GM19324 (cell line): ENCODE results near the gene PRR7.

ENCODE experiments used
- ATAC-seq: cut with Tn5 transposase; IDR thresholded peaks from one replicate; pipeline ENCODE4 v1.9.1; 2021; ENCODE audit warnings: mild to moderate bottlenecking, moderate library complexity; ENCODE audit not compliant: unreplicated experiment, low FRiP score

The PRR7 gene

DNA sequence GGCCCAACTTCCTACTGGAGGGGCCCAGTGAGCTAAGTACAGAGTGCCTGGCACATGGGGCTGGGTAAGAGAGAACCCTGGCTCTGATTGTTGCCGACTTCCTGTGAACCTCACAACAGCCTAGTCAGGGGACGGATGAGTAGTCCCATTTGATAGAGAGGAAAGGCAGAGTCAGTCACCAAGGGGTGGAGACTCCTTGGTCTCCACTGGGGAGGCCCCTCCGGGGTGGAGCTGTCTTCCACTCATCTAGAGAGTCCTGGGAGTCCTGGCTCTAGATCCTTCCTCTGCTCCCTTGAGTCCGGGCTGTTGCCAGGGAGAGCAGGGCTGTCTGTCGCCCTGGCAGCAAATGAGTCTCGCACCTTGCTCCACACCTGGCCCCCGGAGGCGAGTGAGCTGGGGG lies 12.2 kb upstream of the PRR7 start:
- ATAC-seq = no peak

DNA sequence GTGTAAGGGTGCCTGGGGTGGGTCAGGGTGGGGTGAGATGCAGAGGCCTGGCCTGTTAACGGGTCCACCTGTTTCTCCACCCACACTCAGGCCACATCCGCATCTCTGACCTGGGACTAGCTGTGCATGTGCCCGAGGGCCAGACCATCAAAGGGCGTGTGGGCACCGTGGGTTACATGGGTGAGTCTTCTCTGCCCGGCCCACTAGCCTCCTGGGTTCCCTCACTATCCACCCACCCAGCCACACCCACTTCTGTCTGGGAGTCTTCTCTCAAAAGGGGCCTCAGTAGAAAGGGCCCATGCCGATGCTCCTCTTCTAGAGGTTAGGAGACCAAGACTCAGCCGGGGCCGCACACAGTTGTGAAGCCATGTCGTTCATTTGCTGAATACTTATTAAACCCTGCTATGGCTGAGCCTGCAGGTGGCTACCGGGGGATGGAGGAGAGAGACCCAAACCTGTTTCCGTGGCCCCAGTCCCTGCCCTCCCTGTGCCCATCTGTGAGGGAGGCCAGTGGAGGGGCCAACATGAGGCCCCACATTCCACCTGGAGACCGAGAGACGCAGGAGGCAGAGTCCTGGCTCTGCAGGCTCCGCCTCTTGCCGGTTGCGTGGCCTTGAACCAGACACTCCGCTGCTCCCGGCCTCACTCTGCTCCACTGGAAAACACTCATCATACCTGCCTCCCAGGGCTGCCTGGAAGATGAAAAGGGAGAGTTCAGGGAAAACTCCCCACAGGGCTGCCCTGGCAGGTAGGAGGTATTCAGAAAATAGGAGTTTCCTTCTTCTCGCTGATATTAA lies 11.5 kb upstream of the PRR7 start:
- no peak for ATAC-seq

DNA sequence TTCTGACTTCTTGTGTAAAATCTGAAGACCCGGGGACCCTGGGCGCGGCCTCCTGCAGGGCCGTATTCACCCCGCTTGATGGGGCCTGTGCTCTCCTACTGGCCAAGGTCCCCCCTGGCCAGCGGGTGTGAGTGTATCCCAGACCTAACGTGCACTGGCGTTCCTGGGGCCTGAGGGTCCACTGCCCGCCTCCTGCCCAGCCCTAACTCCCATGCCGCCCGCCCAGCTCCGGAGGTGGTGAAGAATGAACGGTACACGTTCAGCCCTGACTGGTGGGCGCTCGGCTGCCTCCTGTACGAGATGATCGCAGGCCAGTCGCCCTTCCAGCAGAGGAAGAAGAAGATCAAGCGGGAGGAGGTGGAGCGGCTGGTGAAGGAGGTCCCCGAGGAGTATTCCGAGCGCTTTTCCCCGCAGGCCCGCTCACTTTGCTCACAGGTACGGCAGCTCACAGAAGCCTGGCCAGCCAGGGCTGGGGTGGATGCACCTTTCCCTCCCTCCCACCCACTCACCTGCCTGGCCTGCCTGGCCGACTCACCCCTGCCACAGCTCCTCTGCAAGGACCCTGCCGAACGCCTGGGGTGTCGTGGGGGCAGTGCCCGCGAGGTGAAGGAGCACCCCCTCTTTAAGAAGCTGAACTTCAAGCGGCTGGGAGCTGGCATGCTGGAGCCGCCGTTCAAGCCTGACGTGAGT lies 10.6 kb upstream of the PRR7 start:
- no peak for ATAC-seq

DNA sequence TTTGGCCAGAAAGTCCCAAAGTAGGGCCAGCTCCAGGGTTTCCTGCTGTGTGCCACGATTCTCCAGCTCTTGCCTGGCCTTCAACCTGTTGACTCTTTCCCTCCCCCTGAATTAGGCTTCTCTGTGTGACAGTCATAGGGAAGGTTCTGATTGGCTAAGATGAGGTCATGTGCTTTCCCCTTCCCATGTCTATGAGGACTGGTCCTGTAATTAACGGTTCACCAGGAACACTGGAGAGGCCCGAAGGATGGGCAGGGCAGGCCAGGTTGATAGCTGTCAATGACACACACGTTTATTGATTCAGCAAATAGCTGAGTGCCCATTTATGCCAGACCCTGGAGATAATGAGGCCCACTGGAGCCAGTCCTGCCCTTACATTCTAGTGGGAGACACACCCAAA lies 9.0 kb upstream of the PRR7 start:
- ATAC-seq = no peak

DNA sequence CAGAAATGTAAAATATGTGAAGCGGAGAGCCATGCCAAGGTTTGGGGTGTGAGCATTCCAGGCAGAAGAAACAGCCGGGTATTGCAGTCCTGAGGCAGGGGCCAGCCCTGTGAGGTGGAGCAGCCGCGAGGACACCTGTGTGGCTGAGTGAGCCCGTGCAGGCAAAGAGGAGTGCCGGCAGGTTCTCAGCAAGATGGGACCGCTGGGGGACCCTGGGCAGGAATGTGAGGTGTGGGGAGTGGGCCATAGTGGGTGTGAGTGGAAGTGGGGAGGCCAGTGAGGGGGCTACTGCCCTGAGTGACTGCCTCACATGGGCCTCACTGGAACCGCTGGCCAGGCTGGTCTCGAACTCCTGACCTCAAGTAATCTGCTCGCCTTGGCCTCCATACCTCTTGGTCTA lies 8.1 kb upstream of the PRR7 start:
- ATAC-seq = no peak

DNA sequence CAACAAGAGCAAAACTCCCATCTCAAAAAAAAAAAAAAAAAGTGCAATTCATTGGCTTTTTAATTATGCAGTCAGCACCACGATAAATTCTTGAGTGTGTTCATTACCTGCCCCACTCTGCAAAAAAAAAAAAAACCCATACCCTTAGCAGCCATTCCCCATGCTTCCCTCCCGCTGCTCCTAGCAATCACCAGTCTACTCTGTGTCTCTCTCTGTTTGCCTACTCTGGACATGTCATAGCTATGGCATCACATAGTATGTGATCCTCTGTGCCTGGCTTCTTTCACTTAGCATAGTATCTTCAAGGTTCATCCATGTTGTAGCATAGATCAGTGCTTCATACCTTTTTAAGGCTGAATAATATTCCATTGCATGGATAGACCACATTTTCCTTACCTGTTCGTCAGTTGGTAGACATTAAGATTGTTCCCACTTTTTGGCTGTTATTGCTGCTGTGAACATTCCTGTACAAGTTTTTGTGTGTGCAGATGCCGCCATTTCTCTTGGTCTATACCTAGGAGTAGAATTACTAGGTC lies 7.0 kb upstream of the PRR7 start:
- ATAC-seq = no peak

DNA sequence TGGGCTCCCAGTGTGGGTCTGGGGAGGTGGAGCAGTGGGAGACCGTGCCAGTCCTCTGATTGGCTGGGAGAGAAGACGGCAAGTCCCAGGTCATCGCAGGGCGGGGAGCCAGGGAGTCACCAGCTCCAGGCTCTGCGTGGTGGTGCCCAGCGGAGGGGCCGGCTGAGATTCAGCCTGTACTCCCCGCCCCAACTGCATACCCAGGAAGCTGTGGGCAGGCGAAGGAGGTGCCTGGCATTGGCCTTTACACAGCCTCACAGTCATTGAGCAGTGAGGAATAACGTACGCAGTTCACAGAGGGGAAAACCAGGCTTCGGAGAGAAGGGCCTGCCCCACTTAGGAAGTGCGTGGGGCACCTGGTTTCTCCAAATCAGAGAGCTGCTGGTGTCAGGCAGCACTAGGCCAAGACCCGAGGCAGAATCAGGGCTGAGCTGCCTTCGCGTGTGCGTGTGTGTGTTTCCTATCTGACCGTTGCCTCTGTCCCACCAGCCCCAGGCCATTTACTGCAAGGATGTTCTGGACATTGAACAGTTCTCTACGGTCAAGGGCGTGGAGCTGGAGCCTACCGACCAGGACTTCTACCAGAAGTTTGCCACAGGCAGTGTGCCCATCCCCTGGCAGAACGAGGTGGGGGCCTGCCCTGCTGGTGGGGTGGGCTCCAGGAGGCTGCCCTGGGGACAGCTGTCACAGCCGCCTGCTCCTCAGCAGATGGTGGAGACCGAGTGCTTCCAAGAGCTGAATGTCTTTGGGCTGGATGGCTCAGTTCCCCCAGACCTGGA lies 6.2 kb upstream of the PRR7 start:
- ATAC-seq = no peak

DNA sequence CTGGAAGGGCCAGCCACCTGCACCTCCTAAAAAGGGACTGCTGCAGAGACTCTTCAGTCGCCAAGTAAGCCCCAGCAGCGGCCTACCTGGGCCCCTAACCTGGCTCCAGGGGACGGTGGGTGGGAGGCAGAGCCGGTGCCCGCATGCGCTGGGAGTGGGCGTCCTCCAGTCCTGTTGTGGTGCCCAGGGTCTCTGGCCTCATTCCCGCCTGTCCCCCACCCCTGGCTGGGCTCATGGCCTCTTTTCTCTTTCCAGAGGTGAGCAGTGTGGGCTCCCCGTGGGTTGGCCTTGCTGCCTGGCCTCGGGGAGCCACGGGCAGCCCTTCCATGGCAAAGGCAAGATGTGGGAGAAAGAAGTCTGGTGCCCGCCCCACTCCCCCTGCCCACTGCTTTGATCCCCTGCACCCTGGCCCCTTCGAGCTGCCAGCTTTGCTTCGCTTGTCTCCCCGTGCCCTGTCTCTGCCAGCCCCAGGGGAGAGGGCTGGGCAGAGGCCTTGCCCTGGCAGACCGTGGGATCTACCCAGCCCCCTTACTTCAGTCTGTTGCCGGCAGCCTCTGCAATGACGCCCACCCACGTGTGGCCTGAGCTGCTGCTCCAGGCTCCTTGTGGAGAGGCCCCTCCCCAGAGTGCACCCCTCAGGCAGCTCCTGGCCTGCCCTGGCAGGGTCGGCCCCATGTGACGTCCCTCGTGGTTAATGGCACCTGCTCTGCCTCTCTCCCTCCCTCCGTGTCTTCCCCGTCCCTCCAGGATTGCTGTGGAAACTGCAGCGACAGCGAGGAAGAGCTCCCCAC lies 5.4 kb upstream of the PRR7 start:
- ATAC-seq = no peak

DNA sequence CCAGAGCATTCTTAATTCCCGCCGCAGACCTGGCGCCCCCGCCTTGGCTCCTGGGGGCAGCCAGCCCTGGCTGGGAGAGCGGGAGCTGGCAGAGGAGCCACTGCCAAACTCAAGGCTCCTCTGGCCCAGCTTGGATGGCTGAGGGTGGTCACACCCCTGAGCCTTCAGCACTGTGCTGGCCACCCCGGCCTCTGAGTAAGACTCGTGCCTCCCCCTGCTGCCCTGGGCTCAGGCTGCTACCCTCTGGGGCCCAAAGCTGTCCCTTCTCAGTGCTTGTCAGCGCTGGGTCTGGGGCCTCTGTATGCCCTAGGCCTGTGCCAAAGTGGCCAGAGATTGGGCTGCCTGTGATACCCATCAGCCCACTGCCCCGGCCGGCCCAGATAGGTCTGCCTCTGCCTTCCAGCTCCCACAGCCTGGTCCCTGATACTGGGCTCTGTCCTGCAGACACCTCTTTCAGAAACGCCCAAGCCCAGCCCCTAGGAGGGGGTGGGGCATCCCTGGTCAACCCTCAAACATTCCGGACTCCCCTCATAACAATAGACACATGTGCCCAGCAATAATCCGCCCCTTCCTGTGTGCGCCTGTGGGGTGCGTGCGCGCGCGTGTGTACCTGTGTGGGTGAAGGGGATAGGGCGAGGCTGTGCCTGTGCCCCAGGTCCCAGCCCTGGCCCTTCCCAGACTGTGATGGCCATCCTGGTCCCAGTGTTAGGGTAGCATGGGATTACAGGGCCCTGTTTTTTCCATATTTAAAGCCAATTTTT lies 4.4 kb upstream of the PRR7 start:
- no peak for ATAC-seq

DNA sequence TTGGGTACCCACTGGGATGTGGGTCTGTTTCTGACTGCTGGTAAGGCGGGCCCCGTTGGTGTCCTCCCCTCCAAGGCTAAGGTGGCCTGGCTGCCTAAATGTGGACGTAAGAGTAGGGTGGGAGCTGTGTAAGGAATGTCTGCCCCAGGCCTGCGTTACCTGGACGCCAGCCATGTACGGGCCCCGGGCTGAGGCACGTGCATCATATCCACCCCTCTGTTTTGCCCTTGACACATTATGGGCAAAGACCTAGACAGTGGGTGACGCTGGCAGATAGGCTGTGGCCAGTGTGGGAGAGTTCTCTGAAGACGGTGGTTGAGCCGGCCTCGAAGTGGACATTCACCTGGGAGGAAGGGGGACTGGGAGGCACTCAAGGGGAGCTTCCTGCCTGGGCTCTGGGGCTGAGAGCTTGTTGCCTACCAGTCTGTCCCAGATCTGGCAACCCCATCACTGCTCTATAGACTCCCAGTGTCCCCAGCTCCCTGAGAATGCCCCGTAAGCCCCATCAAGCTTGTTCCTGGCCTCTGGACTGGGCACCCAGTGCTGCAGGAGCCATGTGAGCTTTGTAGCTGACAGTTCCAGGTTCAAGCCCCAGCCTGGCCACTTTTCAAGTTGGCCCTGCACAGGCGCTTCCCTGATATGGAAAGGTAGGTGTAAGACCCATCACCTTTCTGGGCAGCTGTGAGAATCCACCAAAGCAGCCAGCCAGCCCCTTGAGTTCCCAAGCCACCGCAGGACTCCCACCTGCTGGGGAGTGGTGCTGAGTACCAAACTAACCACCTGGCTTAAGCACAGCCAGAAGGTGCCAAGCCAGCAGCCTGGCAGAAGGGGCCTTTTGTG lies 3.2 kb upstream of the PRR7 start:
- no peak for ATAC-seq

DNA sequence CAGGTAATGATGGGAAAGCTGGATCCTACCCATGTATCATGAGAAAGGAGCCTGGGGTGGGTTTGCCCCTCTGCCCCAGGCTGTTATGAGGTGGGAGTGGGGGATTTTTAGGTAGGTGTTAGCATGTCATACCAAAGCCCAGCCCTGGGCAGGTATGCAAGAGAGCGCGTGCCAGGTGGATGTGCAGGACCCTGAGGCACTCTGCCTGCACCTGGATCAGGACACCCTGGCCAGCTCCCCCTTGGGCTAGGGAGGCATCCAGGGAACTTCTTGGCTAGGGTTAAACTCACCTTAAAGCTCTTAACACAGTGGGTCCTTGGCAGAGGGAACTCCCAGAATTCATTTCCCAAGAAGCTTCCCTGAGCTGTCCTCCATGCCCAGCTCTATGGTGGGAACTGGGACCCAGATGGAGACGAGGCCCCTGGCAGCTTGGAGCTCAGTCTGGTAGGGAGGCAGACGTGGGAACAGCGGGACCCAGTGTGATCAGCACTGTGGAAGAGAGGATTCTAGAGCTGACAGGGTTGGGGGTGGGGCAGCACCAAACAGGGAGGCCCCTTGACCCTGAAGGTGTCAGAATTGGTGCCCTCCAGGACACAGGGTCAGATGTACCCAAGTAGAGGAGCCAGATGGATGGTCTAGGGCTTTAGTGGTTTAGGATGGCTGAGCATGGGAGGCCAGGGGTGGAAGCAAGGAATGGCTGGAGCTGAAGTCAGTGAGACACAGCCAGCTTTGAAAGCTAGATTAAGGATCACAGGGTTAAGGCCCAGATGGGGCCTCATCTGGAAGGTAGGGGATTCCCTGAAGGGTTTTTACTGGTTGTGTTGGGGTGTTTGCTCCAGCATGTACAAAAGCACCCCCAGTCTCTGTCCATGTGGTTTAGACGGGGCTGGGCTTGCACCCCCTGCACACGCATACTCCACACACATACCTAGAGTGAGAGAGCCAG lies 2.2 kb upstream of the PRR7 start:
- ATAC-seq = no peak

DNA sequence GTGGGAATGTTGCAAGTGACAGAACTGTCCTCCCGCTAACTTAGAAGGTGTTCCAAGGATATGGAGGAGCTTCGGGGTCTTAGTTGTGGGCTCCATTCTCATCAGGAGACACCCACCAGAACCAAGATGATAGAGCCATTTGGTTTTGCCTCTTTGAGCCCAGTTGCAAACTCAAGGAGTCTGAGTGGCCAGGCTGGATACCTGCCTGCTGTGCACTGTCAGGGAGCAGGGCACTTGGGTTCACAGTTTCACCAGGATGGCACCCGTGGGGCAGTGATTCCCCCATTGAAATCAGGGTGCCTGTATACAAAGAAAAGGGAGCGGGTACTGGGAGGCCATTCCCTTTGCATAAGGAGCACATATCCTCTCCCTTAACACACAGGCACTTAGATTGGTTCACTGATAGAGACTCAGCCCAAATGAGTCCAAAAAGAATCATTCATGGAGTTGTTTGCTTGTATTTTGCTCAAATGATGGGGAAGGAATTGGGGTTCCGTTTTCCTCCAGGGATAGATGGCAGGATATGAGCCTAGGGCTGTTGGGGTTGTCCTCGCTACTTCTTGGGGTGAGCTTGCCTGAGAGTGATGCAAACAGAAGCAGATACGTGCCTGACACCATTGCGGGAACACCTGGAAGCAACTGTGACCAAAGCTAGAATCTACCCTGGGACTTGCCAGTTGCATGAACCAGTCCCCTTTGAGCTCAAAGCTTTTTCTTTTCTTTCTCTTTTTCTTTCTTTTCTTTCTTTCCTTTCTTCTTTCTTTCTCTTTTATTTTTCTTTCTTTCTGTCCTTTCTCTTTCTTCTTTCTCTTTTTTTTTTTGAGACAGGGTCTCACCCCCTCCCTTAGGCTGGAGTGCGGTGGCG lies 1.3 kb upstream of the PRR7 start:
- ATAC-seq = no peak

DNA sequence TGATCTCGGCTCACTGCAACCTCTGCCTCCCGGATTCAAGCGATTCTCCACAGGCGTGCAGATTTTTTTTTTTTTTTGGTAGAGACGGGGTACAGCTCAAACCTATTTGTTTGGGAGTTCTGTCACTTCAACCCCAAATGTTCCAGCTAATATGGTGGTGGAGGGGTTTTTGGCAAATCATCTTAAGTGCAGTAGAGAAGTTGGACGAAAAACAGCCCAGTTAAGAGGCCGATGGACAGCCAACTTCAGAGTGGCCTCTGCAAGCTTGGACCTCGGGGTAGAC lies 756 bp upstream of the PRR7 start:
- ATAC-seq = no peak

DNA sequence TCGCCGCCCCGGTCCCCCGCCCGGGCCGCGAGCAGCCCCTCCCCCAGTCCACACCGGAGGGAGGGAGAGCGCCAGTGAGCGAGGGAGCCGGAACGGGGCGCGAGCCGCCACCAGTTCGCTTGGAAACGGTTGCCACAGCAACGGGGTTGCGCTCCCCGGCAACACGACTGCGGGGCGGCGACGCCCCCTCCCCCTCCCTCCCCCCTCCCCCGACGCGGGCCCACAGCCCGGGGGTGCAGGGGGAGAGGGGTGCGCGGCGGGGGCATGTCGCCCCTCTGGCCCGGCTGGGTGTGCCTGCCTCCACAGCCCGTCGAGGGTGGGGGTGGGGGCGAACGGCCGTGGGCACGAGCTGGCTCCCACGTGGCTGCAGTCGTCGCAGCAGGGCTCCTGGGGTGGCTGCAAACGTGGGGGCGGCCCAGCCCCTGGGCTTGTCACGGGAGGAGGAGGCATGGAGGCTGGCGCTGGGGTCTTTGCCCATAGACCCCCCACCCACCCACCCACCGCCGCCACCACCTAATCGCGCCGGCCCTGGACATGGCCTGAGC lies 524 bp downstream of the PRR7 start:
- peak; percentile 20 for ATAC-seq

DNA sequence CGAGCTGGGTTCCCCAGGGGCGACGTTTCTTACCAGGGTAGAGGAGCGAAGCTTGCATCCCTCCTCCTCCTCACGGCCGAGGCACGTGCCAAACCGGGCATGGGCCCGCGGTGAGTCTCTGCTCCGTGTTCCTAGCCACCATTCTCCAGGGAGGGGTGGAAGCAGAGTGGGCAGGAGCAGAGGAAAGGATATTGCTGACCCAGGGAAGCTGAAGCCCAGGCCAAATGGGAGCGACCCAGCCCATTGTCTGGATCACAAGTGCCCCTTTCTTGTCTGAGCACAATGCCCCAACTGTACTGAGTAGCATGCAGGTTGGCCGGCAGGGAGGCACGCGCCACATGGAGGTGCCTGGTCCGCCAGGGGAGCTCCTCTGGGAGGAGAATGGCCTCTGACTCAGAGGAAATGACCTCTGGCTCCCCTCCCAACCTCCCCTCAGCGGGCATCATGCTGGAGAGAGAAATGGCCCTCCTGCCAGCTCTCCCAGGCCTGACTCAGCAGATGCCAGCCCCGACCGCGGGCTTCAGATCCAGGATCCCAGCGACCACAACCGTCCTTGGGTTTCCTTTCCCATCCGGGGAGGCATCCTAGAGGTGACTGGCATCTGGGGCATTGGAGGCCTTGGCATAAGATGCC lies 1.1 kb downstream of the PRR7 start:
- no peak for ATAC-seq

DNA sequence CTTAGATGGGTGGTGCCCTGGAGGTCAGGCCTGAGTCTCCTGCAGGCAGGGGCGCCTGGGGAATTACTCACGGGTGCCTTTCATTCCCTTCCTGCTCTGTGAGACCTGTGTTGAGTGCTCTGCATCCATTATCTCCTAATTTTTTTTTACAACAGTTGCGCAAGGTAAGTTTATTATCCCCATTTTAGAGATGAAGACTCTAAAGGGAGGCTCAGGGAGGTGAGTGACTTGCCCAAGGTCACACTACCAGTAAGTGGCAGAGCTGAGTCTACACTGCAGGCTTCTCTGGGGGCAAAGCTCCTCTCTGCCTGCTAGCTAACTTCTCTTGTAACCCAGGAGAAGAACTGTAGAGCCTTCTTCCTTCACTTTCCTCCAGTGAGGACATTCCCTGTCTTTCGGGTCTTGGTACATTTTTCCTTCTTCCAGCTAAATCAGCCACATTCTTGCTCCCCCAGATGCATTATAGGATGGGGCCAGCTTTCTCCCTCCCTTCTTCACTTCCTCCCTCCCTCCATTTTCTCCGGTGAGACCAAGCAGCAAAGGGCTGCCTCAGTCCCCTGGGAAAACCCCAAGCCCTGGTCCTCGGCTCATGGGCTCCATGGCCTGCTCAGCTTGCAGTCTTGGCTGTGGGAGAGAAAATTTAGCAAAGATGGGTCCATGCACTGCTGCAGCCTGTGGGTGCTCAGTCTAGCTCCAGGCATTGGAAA lies 1.8 kb downstream of the PRR7 start:
- no peak for ATAC-seq
